Lung microvascular endothelial cell (primary cell): ENCODE data around the gene RILP. TPM values are rescaled to one million over a fixed set of nuclear protein-coding genes. Genes with fewer than 3 reads are reported as not detected.
A peak's percentile ranks its signal among the peaks of the same experiment; 100 is the strongest.

Source experiments
- DNase-seq, 2 donors: peaks; one replicate each; pipeline versions ENCODE4 v3.0.0 to v3.0.0-alpha.2; 2010; ENCODE audit warnings: low read depth in 2 of 2
- total RNA-seq: library from RNA; depleted of rRNA; stranded (reverse); fragments of >200 nt; gene quantifications from 2 replicates; pipeline ENCODE4 v1.2.1, GENCODE V29; 2014

The RILP gene
- total RNA-seq, 1 donor from 2014 or later, result 12.5 TPM

- peak in 1 of 2 donors; percentile 60 for DNase-seq
Measured at GRCh38 chr17:1604831-1605528, 44.7 kb downstream of the RILP start.

- no peak for DNase-seq
Measured at GRCh38 chr17:1601571-1601970, 48.1 kb downstream of the RILP start.

GRCh38 chr17:1598399-1599095, 51.1 kb downstream of the RILP start:
- DNase-seq, result no peak

GRCh38 chr17:1597861-1598342, 51.8 kb downstream of the RILP start:
- DNase-seq, result no peak

Other genes starting within 250 kb of the RILP start
- gene YWHAE, start 249.6 kb downstream of the RILP start, total RNA-seq, result 302 and 318 TPM in 2 replicates
- 81.7 and 95.8 TPM in 2 replicates for gene CRK, start 193.6 kb downstream of the RILP start, total RNA-seq
- 113 and 134 TPM in 2 replicates for gene MYO1C, start 157.2 kb downstream of the RILP start, total RNA-seq
- 47.3 and 47.8 TPM in 2 replicates for gene INPP5K, start 133.3 kb downstream of the RILP start, total RNA-seq
- gene PITPNA, start 87.1 kb downstream of the RILP start, total RNA-seq, result 14.6 and 17.1 TPM in 2 replicates
- 10.9 and 28.2 TPM in 2 replicates for gene SLC43A2, start 21.0 kb downstream of the RILP start, total RNA-seq
- 68.0 and 92.1 TPM in 2 replicates for gene SCARF1, start 4.1 kb downstream of the RILP start, total RNA-seq
- 63.5 and 69.5 TPM in 2 replicates for gene PRPF8, start 35.0 kb upstream of the RILP start, total RNA-seq
- 0.87 and 1.2 TPM in 2 replicates for gene TLCD2, start 60.5 kb upstream of the RILP start, total RNA-seq
- 8.3 and 12.7 TPM in 2 replicates for gene WDR81, start 74.8 kb upstream of the RILP start, total RNA-seq
- gene SERPINF2, start 93.0 kb upstream of the RILP start, total RNA-seq, result under 0.01 TPM in 1 of 2 replicates, not detected in the other
- gene SERPINF1, start 112.2 kb upstream of the RILP start, total RNA-seq, result not detected in 2 replicates
- gene SMYD4, start 180.0 kb upstream of the RILP start, total RNA-seq, result 5.7 and 9.5 TPM in 2 replicates
- gene RPA1, start 180.1 kb upstream of the RILP start, total RNA-seq, result 18.3 and 19.0 TPM in 2 replicates